Sigmoid colon (tissue), 4 donors: ENCODE data around the gene VPS50.

Experiments used
- EP300 ChIP-seq, 4 donors: sonication (generic); formaldehyde crosslinking; IDR thresholded peaks; one replicate each; pipeline ENCODE4 v1.6.1; 2017; ENCODE audit warnings: antibody characterized with exemption in 4 of 4
- POLR2AphosphoS5 ChIP-seq, 4 donors: sonication (generic); formaldehyde crosslinking; IDR thresholded peaks; one replicate each; pipeline ENCODE4 v1.6.1; 2017; ENCODE audit warnings: antibody characterized with exemption in 4 of 4
- TF ChIP-seq, protein P1 (sequence below), 4 experiments: fragments of 450-650 bp in 3 of 4; fragments of 200-600 bp in 1 of 4; IDR thresholded peaks; one replicate each; pipeline ENCODE4 v1.5.1; 2016 to 2019; ENCODE audit warnings: antibody characterized with exemption in 4 of 4, mild to moderate bottlenecking in 3 of 4, moderate library complexity in 2 of 4

DNA sequence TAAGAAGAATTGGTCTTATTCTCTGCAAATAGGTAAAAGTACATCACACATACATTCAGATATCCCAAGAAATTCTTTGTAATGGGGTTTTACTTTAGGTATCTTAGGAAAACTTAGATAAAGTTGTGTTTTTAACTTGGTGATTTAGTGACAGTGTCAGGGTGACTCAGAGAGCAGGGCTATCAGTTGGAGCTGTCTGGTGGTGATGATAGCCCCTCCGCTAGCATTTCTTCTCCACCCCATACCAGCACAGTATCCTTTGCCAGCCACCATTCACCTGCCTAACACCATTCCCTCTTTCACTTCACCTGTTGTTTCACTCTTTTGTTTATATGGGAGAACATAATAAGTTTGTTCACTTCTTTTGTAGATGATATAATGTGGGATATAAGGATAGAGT is 30.4 kb downstream of the VPS50 start:
- TF ChIP-seq EP300 (IDR thresholded peaks at IDR 0.05) (no peak), POLR2AphosphoS5 (IDR thresholded peaks at IDR 0.05) (no peak)
- TF ChIP-seq, protein P1, sequence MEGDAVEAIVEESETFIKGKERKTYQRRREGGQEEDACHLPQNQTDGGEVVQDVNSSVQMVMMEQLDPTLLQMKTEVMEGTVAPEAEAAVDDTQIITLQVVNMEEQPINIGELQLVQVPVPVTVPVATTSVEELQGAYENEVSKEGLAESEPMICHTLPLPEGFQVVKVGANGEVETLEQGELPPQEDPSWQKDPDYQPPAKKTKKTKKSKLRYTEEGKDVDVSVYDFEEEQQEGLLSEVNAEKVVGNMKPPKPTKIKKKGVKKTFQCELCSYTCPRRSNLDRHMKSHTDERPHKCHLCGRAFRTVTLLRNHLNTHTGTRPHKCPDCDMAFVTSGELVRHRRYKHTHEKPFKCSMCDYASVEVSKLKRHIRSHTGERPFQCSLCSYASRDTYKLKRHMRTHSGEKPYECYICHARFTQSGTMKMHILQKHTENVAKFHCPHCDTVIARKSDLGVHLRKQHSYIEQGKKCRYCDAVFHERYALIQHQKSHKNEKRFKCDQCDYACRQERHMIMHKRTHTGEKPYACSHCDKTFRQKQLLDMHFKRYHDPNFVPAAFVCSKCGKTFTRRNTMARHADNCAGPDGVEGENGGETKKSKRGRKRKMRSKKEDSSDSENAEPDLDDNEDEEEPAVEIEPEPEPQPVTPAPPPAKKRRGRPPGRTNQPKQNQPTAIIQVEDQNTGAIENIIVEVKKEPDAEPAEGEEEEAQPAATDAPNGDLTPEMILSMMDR (IDR thresholded peaks at IDR 0.05), result no peak
